ENCODE measurements around the gene MORN3.
"Not testable (repeated sequence)": the region's sequence is repeated elsewhere in the genome, so short reads cannot be mapped to it uniquely, and the experiment has no call there.

The MORN3 gene

DNA sequence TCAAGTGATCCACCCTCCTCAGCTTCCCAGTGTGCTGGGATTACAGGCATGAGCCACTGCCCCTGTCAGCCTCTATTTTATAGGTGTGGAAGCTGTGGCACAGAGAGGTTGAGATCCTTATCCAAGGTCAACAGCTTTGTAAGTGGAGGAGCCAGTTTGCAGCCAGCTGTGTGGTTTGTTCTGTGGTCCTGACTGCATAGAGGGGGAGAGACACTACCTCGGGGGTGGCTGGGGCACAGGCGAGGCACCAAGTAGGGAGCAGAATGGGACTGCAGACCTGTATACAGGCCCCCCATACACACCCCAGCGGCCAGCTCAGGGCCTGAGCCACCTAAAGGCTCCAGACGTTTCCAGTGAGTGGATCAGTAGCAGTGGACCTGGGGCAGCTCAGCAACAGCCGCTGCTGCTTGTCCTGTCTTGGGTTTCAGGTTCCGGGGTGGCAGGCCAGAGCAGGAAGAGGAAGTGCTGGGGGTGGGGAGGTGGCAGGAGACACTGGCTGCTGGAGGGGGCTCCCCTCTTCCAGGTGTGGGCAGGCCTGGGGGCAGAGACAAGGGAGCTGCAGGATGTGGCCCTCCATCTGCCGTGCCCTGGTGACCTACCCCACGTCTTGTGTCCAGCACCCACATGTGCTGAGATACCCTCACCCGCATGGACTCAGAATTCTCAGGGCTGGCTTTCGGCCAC, 32.1 kb downstream of the MORN3 start:
- no peak for DNase-seq

DNA sequence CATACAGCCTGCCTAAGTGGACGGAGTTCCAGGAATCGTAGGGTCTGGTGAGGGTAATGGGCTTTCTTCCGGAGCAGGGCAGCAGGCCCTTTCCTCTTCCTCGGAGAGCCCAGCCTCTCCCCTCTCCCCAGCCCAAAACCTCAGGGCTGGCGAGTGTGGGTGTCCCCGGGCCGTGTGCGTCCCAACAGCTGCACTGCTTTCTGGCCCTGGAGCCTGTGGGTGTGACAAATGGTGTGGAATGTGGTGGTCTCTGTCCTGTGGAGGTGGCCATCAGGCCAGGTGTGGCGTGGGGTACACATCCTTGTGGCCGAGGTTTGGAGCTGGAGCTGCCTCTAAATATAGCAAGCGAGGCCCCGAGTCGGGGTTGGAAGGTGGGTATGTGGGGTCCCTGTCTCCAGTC, 34.6 kb downstream of the MORN3 start:
- DNase-seq = no peak

DNA sequence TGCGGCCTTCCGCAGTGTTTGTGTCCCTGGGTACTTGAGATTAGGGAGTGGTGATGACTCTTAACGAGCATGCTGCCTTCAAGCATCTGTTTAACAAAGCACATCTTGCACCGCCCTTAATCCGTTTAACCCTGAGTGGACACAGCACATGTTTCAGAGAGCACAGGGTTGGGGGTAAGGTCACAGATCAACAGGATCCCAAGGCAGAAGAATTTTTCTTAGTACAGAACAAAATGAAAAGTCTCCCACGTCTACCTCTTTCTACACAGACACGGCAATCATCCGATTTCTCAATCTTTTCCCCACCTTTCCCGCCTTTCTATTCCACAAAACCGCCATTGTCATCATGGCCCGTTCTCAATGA, 35.6 kb downstream of the MORN3 start:
- not testable (repeated sequence) for DNase-seq

DNA sequence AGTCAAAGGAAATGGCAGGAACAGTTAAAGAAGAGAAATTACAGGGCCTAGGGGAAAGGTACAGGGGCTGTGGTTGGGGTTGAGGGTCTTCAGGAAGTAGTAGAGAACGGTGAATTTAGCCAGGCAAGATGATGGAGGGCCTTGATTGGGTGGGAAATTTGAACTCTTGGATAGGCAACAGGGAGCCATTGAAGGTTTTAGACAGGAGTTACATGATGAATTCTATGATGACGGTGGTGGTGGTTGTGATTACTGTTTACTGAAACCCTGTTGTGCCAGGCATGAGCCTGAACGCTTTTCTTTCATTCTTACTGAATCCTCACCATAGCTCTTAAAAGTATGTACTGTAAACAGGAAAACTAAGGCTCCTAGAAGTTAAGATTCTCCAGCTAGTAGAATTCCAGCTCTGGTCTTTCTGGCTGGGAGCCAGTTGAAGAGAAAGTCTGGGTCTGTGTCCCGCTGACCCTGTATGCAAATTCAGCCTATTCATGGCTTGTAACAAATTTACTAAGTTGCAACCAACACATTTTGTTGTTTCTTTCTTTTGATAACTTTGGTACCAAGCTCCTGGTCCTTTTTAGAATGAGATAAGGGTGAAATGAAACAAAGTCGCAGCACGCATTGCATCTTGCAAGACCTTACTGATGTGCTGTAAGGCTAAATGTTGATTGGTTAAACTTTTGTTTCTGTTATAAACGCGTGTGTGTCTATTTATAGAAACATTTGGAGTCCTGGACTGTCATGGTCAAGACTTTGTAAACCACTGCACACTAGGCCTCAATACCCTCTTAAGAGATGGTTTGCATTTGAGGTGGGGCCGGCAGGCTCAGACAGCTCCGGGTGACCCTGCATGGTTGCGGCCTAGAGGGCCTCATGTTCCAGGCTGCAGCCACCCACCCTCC, 37.1 kb downstream of the MORN3 start:
- DNase-seq = no peak

DNA sequence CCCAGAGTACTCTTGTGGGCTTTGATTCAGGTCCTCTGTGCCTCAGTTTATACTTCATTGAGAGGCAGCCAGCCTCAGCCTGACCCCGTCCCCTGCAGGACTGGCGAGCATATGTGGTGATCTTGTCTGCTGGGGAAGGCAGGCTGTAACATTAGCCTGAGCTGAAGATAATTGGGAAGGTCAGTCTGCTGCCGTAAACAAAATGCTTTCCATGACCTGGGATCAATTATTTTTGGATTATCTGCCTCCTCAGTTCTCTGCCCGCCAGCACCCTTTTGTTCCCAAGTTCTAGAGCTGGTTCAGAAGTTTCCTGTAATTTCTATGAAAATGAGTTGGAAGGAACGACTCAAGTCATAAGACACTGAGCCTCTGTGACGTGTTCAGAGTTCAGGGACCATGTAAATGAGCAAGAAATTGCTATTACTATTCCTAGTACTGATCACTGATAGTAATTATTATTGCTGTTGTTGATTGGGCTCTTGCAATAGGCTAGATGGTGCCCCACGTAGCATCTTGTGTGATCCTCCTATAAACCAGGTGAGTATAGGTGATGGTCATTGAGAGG, 38.6 kb downstream of the MORN3 start:
- no peak for DNase-seq

DNA sequence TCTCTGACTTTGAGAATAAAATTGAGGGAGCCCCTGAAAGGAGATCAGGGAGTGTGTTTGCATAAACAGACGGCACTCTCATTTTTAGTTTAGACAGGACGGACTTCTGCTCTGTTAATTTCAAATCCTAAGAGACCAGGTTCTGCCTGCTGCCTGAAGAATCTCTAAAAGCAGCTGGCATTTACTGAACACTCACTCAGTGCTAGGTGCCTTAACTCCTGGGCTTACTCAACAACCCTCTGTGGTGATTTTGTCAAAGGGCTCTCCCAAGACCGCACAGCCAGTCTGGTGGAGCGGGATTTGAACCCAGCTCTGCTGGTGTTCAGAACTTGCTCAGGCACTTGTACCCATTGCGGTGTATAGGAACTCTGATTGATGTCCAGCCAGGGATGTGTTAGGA, 40.9 kb downstream of the MORN3 start:
- no peak for DNase-seq

DNA sequence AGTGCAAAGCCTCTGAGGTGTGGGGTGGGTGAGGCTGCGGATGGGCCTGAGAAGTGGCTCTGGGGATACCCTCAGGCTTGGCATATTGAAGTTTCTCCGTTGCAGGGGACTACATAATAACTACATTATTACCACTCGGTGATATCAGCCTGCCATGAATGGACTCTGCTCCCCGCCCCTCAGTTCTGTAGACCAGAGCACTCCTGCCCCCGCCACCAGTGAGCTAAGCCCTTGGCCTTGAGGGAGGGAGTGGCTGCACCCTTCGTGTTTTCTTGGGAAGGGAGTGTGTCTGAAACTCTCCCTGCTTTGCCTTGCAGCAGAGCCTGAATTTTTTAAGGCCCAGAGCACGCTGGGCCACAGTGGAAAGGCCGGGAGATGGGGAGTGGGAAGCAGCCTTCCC, 41.4 kb downstream of the MORN3 start:
- DNase-seq = no peak

DNA sequence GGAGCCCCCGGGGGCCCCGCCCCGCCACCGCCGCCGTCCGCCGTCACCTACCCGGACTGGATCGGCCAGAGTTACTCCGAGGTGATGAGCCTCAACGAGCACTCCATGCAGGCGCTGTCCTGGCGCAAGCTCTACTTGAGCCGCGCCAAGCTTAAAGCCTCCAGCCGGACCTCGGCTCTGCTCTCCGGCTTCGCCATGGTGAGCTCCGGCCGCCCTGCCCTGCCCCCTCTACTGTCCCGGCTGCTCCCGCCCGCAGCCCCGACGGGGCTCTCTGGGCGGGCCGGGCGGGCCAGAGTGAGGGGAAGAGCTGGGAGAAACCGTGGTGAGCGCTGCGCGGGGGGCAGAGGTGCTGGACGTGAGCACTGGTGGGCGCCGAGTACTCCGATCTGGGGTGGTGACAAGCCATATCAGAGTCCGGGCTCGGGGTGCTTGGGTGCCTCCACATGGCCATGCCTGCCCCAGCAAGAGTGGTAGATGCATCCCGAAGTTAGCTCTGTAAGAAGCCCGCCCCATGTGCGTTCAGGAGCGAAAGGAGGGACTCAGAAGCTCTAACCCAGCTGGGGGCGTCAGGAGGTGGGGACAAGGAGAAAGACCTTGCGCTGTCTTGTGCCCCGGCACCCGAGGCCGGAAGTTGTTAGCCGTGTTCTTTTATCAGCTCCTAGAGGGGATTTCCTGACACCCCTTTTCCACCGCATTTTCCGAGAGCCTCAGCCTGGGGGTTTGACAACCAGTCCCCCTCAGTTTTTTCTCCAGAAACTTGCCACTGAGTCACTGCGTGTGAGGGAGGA, 42.4 kb downstream of the MORN3 start:
- peak; percentile 36 to 81 for DNase-seq

DNA sequence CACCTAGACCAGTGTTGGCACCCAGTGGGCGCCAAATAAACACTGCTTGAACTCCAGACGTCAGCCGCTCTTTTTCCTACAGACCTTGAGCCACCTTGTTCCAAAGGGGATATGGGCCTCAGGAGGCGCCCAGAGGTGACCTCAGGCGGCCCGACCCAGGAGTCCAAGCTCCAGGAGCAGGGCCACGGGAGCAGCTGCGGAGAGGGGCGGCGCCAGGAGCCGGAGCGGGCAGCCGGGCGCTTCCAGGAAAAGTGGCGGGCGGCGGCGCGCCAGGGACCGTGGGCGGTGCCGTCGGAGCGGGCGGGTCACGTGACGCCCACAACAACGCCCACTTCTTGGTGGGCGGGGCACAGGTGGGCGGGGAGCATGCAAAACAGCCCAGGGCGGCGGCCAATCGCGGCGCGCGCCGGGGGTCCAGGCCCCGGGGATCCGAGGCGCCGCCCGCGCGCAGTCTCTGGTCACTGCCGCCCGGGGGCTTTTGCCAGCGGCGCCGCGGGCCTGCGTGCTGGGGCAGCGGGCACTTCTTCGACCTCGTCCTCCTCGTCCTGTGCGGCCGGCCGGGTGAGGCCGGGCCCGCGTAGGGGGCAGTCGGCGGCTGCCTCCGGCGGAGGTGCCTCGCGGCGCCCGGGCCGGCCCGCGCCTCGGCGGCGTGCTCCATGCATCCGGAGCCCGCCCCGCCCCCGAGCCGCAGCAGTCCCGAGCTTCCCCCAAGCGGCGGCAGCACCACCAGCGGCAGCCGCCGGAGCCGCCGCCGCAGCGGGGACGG, 43.2 kb downstream of the MORN3 start, which contains the start of gene ORAI1:
TSS of gene ORAI1 (plus strand) at position 444 of the 766 bp plus-strand sequence.
- peak; percentile 66 to 96 for DNase-seq

DNA sequence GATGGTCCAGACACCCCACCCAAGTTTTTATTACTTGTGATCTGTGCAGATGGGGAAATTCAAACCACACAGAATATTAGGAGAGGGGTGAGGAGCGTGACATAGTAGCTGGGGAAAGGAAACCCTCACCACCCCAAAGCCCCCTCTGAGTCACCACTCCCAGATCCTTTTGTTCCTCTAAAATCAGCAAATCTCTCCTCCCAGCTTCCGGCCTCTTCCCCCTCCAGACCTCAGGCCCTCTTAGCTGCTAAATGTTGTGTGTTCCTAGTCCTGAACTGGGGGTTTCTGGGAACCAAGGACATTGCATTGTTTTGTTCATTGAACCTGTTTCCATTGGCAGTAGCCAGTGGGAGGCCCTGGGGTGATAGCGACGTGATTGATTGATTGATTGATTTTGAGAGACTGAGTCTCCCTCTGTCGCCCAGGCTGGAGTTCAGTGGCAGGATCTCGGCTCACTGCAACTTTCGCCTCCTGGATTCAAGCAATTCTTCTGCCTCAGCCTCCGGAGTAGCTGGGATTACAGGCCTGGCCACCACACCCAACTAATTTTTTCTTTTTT, 49.0 kb downstream of the MORN3 start:
- DNase-seq = no peak

DNA sequence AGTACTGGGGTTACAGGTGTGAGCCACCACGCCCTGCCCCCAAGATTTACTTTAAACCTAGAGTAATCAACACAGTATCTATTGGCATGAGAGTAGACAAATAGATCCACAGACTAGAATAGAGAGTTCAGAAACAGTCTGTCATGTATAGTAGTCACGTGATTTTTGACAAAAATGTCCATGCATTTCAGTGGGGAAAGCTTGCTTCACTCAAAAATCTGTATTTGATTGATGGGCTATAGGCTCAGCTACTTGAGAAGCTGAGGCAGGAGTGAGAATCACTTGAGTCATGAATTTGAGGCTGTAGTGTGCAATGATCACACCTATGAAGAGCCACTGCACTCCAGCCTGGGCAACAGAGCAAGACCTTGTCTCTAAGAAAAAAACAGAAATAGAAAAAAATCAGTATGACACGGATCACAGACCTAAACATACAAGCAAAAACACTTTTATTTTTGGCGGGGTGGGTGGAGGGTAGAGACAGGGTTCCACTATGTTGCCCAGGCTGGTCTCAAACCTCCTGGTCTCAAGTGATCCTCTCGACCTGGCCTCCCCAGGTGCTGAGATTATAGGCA, 50.7 kb downstream of the MORN3 start:
- DNase-seq = no peak

DNA sequence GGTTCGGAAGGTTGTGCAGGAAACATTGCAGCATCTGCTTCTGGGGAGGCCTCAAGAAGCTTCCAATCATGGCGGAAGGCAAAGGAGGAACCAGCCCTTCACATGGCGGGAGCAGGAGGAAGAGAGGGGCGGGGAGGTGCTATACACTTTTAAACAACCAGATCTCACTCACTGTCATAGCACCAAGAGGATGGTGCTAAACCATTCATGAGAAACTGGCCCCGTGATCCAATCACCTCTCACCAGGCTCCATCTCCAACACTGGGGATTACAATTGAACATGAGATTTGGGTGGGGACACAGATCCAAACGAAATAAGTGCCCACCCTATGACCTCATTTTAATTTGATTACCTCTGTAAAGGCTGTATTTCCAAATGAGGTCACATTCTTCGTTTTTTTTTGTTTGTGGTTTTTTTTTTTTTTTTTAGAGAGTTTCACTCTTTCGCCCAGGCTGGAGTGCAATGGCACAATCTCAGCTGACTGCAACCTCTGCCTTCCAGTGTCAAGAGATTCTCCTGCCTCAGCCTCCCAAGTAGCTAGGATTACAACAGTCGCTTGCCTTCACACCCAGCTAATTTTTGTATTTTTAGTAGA, 54.5 kb downstream of the MORN3 start:
- no peak for DNase-seq

DNA sequence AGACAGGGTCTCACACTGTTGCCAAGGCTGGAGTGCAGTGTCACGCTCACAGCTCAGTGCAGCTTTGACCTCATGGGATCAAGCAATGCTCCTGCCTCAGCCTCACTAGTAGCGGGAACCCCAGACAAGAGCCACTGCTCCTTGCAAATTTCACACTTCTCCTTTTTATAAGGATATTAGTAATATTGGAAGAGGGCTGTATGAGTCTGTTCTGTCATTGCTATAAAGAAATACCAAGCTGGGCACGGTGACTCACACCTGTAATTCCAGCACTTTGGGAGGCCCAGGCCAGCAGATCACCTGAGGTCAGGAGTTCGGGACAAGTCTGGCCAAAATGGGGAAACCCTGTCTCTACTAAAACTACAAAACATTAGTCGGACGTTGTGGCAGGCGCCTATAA, 56.0 kb downstream of the MORN3 start:
- DNase-seq = no peak

DNA sequence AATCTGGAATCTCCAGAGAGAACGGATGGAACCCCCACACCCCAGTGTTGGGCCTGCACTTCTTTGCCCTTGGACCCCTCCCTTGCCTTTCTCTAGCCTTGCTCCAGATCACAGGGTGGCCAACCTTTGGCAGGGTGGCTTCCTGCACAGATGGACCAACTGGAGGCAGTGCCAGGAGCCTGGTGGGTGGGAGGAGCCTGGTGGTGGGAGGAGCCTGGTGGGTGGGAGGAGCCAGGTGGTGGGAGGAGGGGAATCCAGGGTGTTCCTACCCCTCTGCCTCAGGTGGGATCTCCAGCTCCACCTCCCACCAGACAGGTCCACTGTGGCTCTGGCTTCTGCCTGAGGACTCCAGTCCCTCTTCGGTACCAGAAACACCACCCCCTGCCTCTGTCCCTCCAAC, 58.1 kb downstream of the MORN3 start:
- DNase-seq = no peak

DNA sequence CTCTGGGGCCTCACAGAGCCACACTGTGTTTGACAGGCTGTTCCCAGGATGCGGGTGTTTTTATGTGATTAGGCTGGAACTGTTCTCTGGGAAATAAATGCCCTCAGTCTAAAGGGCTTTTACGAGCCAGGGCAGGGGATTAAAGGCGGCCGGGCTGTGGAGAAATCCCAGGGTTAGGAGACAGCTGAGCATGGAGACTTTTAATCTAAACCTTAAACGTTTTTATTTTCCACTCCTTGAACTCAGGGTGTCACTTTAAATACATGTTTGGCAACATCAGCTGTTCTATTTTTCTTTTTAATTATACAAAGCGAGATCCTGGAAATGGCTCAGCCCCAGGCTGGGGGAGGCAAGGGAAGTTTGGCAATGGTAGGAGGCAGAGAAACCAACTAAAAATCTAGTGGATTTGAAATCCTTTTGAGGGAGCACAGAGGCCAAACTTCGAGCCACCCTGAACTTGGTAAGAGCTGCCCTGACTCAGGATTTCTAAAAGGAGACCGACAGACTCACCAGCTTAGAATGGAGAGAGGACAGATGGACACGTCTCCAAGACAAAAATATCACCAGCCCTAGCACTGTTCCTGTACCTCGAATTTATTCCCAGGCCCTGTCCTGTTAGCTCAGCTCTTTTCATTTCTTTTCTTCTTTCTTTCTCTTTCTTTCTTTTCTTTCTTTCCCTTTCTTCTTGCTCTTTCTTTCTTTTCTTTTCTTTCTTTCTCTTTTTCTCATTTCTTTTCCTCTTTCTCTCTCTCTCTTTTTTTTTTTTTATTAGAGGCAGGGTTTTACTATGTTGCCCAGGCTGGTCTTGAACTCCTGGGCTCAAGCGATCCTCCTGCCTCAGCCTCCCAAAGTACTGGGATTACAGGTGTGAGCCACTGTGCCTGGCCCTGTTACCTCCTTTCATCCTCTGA, 59.0 kb downstream of the MORN3 start:
- no peak for DNase-seq

DNA sequence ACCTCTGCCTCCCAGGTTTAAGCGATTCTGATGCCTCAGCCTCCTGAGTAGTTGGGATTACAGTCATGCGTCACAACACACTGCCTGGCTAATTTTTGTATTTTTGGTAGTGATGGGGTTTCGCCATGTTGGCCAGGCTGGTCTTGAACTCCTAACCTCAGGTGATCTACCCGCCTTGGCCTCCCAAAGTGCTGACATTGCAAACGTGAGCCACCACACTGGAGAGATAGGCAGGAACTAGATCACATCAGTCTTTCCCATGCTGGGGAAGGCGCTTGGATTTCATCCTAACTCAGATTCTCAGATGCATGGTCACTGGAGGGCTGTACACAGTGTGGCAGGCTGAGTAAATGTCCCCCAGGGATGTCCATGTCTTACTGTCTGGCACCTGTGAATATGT, 61.2 kb downstream of the MORN3 start:
- no peak for DNase-seq

DNA sequence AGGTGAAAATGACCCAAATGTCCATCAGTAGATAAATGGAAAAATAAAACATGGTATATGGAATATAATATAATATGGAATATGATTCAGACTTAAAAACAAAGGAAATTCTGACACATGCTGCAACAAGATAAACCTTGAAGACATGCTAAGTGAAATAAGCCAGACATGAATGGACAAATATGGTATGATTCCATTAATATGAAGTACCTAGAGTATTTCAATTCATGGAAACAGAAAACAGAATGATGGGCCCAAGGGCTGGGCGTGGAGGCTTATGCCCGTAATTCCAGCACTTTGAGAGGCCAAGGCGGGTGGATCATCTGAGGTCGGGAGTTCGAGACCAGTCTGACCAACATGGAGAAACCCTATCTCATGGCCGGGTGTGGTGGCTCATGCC, 65.9 kb downstream of the MORN3 start:
- no peak for DNase-seq

DNA sequence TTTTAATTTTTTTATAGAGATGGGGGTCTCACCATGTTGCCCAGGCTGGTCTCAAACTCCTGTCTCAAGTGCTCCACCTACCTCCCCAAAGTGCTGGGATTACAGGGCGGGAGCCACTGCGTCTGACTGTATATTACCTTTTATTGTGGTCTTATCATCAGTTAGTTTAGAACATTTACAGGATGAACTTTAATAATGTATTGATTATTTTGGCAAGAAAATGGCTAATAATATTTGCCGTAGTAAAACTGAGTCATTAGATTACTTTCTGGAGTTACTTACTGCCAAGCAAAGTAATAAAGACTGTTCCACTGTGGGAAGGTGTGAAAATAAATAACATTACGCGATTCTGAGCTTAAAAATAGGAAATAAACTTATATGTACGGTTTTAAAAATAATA, 66.7 kb downstream of the MORN3 start:
- no peak for DNase-seq

DNA sequence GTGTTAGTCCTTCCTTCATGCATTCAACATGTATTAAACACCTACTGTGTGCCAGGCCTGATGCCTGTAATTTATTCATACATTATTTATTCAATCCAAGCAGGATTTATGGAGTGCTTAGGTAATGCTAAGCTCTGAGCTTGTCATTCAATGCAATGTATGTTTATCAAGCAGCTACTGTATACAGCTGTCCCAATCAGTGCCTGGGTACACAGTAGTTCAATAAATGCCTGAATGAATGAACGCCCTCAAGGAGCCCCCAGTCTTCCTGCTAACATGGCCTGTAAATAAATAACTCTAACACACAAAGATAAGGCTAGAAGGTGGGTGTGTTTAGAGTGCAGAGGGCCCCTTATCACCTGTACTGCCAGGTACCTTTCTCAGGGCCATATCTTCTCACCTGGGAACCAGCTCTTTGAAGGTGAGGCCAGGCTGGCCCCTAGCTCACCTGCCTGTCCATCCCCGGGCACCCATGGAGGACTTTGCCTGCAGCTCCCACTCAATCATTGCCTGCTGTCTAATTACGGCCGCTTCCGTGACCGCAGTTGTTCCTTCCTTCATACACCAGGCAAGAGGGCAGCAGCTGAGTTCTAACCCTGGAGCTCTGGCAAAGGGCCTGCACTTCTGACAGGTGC, 68.6 kb downstream of the MORN3 start:
- DNase-seq = no peak

Data from NCI-H526 (cell line).